Body of pancreas (tissue), 4 donors: ENCODE measurements around the gene ELAPOR1. TPM values are rescaled to one million over a fixed set of nuclear protein-coding genes. Genes with fewer than 3 reads are reported as not detected.

Experiments used
- ATAC-seq: fragments of 150-250 bp; one replicate; pipeline ENCODE4 v1.9.1; 2016
- DNase-seq, 4 donors: peaks; one replicate each; pipeline ENCODE4 v3.0.0-alpha.2; 2019
- H3K27ac ChIP-seq, 4 donors: fragments of 200-600 bp; sonication (generic); 1 replicate in 3 of 4; 2 replicates in 1 of 4; pipeline versions ENCODE4 v1.5.1 to v1.6.1; 2016 to 2019; ENCODE audit warnings: mild to moderate bottlenecking in 1 of 4, mixed read lengths in 1 of 4, moderate library complexity in 1 of 4
- H3K27me3 ChIP-seq, 2 donors: fragments of 200-600 bp; sonication (generic); one replicate each; pipeline ENCODE4 v1.6.0; 2016; ENCODE audit warnings: mild to moderate bottlenecking in 1 of 2
- H3K36me3 ChIP-seq, 2 donors: fragments of 200-600 bp; sonication (generic); replicated peaks in 1 of 2; 2 replicates each; pipeline ENCODE4 v1.5.1; 2016; ENCODE audit warnings: low read depth in 2 of 2; ENCODE audit not compliant: insufficient read depth in 1 of 2
- H3K4me1 ChIP-seq: fragments of 200-600 bp; sonication (generic); one replicate; pipeline ENCODE4 v1.6.0; 2016
- H3K4me3 ChIP-seq, 2 donors: fragments of 200-600 bp; sonication (generic); 1 replicate in 1 of 2; 2 replicates in 1 of 2; pipeline ENCODE4 v1.5.1; 2016 to 2019
- H3K9me3 ChIP-seq, 3 donors: fragments of 200-600 bp; sonication (generic); 1 replicate in 2 of 3; 2 replicates in 1 of 3; pipeline ENCODE4 v1.5.1; 2016
- CTCF ChIP-seq, 7 experiments: fragments of 450-650 bp in 4 of 7; fragments of 200-600 bp in 3 of 7; sonication (generic) in 3 of 7; IDR thresholded peaks; one replicate each; pipeline ENCODE4 v1.5.1; 2016 to 2019; ENCODE audit warnings: antibody characterized with exemption in 7 of 7
- POLR2A ChIP-seq, 3 donors: fragments of 450-650 bp; IDR thresholded peaks; one replicate each; pipeline ENCODE4 v1.6.1; 2016; ENCODE audit warnings: antibody characterized with exemption in 3 of 3, mild to moderate bottlenecking in 2 of 3
- WGBS, 2 donors: methylation state at CpG; one replicate each; pipeline ENCODE4 v1.1.5; 2017; 5-methylcytosine and 5-hydroxymethylcytosine counted together
- intact Hi-C: fragments of 100-400 bp; cut with DNase I; formaldehyde crosslinking; loops from one replicate; pipeline ENCODE4 v1.15.1; 2023
- total RNA-seq, 2 donors: library from RNA; depleted of rRNA; stranded (reverse); fragments of >200 nt; gene quantifications; one replicate each; pipeline ENCODE4 v1.1.0, GENCODE V29; 2016

ELAPOR1 gene
- total RNA-seq, 2 donors from 2014 or later = 84.7 to 135 TPM

- peak within 1 kb of the TSS; percentile 90 to 95 (median 91) for H3K27ac ChIP-seq
- H3K4me1 ChIP-seq = peaks cover 30% of the 10 kb centered on the region
- peak within 1 kb of the TSS; percentile 73 to 78 for H3K4me3 ChIP-seq
- intact Hi-C loops = no loop called here
- H3K27me3 ChIP-seq = peaks cover 0 to 3% of the 10 kb centered on the region in 2 donors
- 3 to 4% methylated on average over 23 to 67 of the region's 67 CpGs for WGBS, 2 donors
- peak; percentile 27 to 88 (median 80) for TF ChIP-seq POLR2A (IDR thresholded peaks at IDR 0.05)
- peak in 1 of 7 experiments; percentile 33 for TF ChIP-seq CTCF (IDR thresholded peaks at IDR 0.05)
- peaks cover 0 to 3% of the 10 kb centered on the region in 2 donors for H3K36me3 ChIP-seq
- no peaks in the 10 kb centered on the region for H3K9me3 ChIP-seq
- DNase-seq (peak; percentile 90 to 96 (median 92)), ATAC-seq (peak; percentile 96)
These were observed 23.5 kb upstream of the ELAPOR1 start, which contains the start of gene TMEM167B for GRCh38 chr1:109090196-109091077. Gene TMEM167B, plus strand, starts transcription at chr1:109090764. Its CDS starts 109 bp downstream, at chr1:109090873.

GRCh38 chr1:109091078-109091838 is 22.7 kb upstream of the ELAPOR1 start:
- DNase-seq = peak in 1 of 4 donors; percentile 32

DNA sequence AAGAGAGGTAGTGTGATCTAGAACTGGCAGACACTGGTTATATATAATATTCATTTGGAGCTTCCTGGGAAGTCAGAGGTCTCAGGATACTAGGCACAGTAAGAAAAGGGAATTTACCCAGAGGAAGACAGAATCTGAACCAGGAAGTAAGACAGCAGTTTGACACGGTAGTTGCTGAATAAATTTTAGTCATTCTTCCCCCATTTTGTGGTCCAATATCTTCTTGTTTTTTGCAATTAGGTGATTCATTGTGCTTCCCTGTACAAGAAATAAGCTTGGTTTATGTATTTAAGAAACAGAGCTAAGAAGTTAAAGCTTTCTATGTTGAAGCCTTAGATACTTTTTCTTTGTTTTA is 22.1 kb upstream of the ELAPOR1 start:
- TF ChIP-seq POLR2A (IDR thresholded peaks at IDR 0.05) (no peak), CTCF (IDR thresholded peaks at IDR 0.05) (no peak)
- 0% methylated on average over 1 of the region's 1 CpG for whole genome bisulfite sequencing, 2 donors
- DNase-seq (no peak), ATAC-seq (no peak)
- intact Hi-C loops = no loop called here
- Histone ChIP-seq H3K4me3 (no peak overlapping the region), H3K27ac (peak overlapping the region in 3 of 4 donors; percentile 91 to 95 (median 91)), H3K4me1 (peaks cover 30% of the 10 kb centered on the region), H3K9me3 (no peaks in the 10 kb centered on the region), H3K27me3 (peaks cover 0 to 3% of the 10 kb centered on the region in 2 donors), H3K36me3 (peaks cover 0 to 3% of the 10 kb centered on the region in 2 donors)

More at GRCh38 chr1:109091078-109091838, 22.7 kb upstream of the ELAPOR1 start:
- peaks cover 30% of the 10 kb centered on the region for H3K4me1 ChIP-seq
- peaks cover 0 to 3% of the 10 kb centered on the region in 2 donors for H3K27me3 ChIP-seq
- intact Hi-C loops = no loop called here
- peak overlapping the region; percentile 73 to 78 for H3K4me3 ChIP-seq
- H3K9me3 ChIP-seq = no peaks in the 10 kb centered on the region
- peak in 1 of 7 experiments; percentile 4 for TF ChIP-seq CTCF (IDR thresholded peaks at IDR 0.05)
- no peak for TF ChIP-seq POLR2A (IDR thresholded peaks at IDR 0.05)
- peak overlapping the region; percentile 90 to 95 (median 91) for H3K27ac ChIP-seq
- ATAC-seq = peak; percentile 41
- 1 to 2% methylated on average over 13 of the region's 13 CpGs for WGBS, 2 donors
- H3K36me3 ChIP-seq = peaks cover 0 to 3% of the 10 kb centered on the region in 2 donors

DNA sequence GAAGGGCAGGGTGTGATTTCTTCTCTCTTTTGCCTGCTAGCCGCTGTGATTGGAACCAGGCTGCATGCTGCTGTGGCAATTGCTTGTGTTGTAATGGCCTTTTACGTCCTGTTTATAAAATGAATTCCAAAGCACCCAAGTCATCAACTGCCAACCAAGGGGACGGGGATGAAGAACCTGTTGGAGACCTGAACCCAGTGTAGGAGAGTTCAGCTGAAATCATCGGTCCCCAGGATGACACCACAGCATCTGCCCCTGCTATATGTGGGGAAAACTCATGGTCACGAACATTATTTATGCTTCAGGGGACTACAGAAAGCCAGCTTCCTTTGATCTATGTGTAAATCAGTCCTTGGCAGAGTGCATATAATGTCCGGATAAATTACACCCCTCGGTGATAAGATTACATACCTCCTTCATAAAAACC is 19.5 kb upstream of the ELAPOR1 start:
- intact Hi-C loops = no loop called here
- H3K36me3 ChIP-seq = peaks cover 0 to 3% of the 10 kb centered on the region in 2 donors
- DNase-seq (no peak), ATAC-seq (no peak)
- no peaks in the 10 kb centered on the region for H3K27me3 ChIP-seq
- no peaks in the 10 kb centered on the region for H3K9me3 ChIP-seq
- no peak for TF ChIP-seq CTCF (IDR thresholded peaks at IDR 0.05)
- TF ChIP-seq POLR2A (IDR thresholded peaks at IDR 0.05) = no peak
- WGBS, 2 donors = 65 to 74% methylated on average over 7 of the region's 7 CpGs
- peaks cover 25% of the 10 kb centered on the region for H3K4me1 ChIP-seq
- no peak overlapping the region for H3K27ac ChIP-seq
- no peak overlapping the region for H3K4me3 ChIP-seq
